D721Med (cell line): ENCODE measurements around the gene PRKN.
"Not testable (repeated sequence)": the region's sequence is repeated elsewhere in the genome, so short reads cannot be mapped to it uniquely, and the experiment has no call there.

Source experiments
- DNase-seq: peaks from one replicate; pipeline ENCODE4 v3.0.0; 2011; ENCODE audit warnings: low spot score; ENCODE audit not compliant: insufficient read length
- FAIRE-seq: peaks from 2 replicates; lab custom pipeline; 2011; peaks lifted over from hg19 to GRCh38; lab: Jason Lieb, UNC
- CTCF ChIP-seq: IDR thresholded peaks from 2 replicates; pipeline ENCODE4 v1.5.1; 2012; ENCODE audit warnings: mild to moderate bottlenecking, control low read depth; ENCODE audit not compliant: insufficient read depth; ENCODE audit errors: missing control alignments

Gene PRKN

DNA sequence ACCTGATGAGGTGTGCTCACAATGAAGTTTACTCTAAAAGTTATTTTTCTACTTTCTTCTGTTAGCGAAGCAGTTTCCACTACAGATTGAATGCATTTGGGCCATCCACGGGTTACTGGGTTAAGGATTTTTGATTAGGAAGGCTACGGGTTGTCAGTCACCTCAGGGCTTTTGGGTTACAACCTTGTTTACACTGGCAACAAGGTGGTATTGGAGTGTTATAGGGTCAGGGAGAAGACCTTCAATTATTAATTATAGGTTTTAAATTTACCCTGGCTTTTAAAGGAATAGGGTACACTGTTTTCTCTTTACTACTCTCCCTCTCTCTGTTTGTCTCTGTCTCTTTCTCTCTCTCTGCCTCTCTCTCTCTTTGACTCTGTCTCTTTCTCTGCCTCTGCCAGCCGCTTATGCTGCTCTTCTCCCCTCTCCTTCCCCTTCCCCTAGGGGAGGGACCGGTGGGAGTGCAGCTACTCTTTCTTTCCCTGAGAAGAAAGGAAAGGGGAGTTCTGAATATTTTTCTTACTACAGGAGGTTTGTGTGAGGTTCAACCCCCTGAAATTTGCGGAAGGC lies 1413.5 kb downstream of the PRKN start:
- FAIRE-seq, result no peak
- no peak for TF ChIP-seq CTCF
- DNase-seq, result no peak

- FAIRE-seq, DNase-seq: not testable (repeated sequence)
These were observed 1414.1 kb downstream of the PRKN start for GRCh38 chr6:161313475-161313874.

GRCh38 chr6:161309774-161310173 lies 1417.8 kb downstream of the PRKN start:
- DNase-seq, FAIRE-seq: not testable (repeated sequence)

- TF ChIP-seq CTCF, result no peak
- FAIRE-seq (no peak), DNase-seq (no peak)
These were observed 1419.4 kb downstream of the PRKN start for GRCh38 chr6:161308075-161308655.

- no peak for FAIRE-seq
- no peak for DNase-seq
- no peak for TF ChIP-seq CTCF
These were observed 1421.7 kb downstream of the PRKN start for GRCh38 chr6:161305860-161306259.

GRCh38 chr6:161303628-161304340 lies 1423.8 kb downstream of the PRKN start:
- FAIRE-seq, result no peak
- no peak for DNase-seq
- TF ChIP-seq CTCF, result no peak

DNA sequence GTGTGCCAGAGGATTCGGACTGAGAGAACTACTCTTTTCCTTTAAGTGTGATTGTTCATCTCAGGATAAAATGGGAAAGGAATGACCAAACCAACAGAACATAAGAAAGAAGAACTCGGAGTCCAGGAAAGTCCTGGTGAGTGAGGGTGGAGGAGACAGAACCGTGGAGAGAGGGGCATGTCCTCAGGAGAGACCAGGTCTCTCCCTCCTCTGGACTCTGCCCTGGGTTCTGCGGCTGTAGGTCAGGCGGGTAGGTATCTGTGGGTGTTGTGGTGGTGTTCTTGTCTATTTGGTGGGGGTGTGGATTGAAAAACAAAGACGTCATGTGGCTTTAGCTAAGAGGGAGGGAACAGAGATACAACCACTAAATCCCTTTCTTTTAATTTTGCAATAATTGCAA lies 1424.6 kb downstream of the PRKN start:
- FAIRE-seq (no peak), DNase-seq (no peak)
- TF ChIP-seq CTCF, result no peak

DNA sequence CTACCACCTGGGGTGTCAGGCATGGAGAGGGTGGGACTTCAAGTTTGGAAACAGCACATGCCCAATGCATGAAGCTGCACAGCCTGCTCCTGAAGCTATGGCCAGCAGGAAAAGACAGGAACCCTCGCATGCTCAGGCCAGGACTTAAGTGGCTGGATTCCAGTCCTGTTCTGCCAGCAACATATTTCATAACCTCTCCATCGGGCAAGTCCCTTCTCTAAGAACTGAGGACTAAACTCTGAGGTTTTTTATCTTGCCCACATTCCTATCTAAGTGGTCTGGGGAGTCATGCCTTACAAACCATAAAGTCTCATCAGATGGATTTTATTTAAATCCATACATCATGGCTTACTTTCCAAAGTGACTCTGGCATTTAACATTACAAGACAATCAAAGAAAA lies 1426.2 kb downstream of the PRKN start:
- DNase-seq (no peak), FAIRE-seq (no peak)
- no peak for TF ChIP-seq CTCF
